Measurements from ENCODE around the gene CYS1.

Gene CYS1

DNA sequence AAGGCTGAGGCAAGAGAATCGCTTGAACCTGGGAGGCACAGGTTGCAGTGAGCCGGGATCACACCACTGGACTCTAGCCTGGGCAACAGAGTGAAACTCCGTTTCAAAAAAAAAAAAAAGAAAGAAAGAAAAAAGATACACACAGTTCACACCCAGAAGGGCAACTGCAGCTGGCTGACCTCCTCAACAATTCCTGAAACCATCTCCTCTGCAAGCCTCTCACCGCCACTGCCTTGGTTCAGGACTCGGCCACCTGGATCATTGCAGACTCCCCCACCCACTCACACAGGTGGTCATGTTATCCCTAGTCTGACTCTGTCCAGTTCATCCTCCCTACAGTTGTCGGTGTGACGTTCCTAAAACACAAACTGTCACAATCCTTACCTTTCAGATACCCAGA lies 2.2 kb downstream of the CYS1 start:
- Histone ChIP-seq H3K27me3 (ENCODE audit: insufficient read depth, low read length) (peaks cover 84% of the 10 kb centered on the region), H3K36me3 (ENCODE audit: insufficient read depth, low read depth, low read length) (no peaks in the 10 kb centered on the region), H3K9me3 (ENCODE audit: insufficient read depth, low read depth, low read length) (no peaks in the 10 kb centered on the region), H3K4me3 (ENCODE audit: low read length) (no peak overlapping the region), H3K4me1 (ENCODE audit: insufficient read depth, low read length) (peaks cover 3% of the 10 kb centered on the region; the same call in 1 of the 2 replicates), H3K27ac (ENCODE audit: low read length) (no peak overlapping the region), H3K9ac (ENCODE audit: low read depth, low read length) (no peak overlapping the region)

DNA sequence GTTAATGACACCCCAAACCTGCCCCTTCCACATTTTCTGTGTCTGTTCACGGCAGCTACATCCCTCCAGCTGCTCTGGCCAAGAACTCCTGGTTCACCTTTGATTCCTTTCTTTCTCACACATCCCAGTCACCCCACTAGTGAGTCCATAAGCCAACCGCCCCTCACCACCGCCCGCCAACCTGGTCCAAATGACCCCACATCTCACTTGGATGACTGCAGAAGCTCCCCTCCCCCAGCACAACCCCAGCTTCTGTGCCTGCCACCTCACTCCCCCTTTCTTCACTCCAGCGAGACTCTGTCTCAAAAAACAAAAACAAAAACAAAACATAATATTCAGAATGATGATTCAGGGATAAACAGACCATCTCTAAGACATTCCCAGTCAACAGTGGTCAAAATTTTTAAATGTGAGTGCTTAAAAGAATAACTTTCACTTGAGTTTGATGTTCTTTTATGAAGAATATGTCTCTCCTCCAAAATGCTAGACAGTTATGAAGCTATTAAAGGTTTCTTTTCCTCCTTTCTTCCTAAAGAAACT lies 3.2 kb downstream of the CYS1 start:
- H3K4me3 ChIP-seq (ENCODE audit: low read length) = no peak overlapping the region
- peaks cover 75% of the 10 kb centered on the region for H3K27me3 ChIP-seq (ENCODE audit: insufficient read depth, low read length)
- no peak overlapping the region for H3K27ac ChIP-seq (ENCODE audit: low read length)
- peaks cover 3% of the 10 kb centered on the region; the same call in 1 of the 2 replicates for H3K4me1 ChIP-seq (ENCODE audit: insufficient read depth, low read length)
- no peaks in the 10 kb centered on the region for H3K9me3 ChIP-seq (ENCODE audit: insufficient read depth, low read depth, low read length)
- H3K9ac ChIP-seq (ENCODE audit: low read depth, low read length) = no peak overlapping the region
- no peaks in the 10 kb centered on the region for H3K36me3 ChIP-seq (ENCODE audit: insufficient read depth, low read depth, low read length)

DNA sequence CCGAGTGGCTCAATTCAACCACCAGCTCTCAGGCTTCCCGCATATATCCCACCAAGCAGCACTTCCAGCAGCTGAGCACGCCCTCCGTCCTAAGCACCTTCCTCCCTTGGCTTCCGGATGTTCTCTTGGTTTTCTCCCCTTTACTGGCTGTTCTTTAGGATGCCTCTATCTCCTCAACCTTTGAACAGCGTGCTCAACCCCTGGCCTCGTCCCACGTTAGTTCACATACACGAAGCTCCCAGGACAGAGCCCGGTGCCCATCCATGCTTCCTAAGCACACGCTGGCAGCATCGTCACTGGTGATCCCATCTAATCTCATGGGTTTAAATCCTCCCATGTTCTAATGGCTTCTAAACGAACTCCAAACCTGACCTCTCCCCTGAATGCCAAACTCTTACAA lies 3.7 kb downstream of the CYS1 start:
- Histone ChIP-seq H3K27ac (ENCODE audit: low read length) (no peak overlapping the region), H3K36me3 (ENCODE audit: insufficient read depth, low read depth, low read length) (no peaks in the 10 kb centered on the region), H3K4me1 (ENCODE audit: insufficient read depth, low read length) (peaks cover 3% of the 10 kb centered on the region; the same call in 1 of the 2 replicates), H3K9ac (ENCODE audit: low read depth, low read length) (no peak overlapping the region), H3K27me3 (ENCODE audit: insufficient read depth, low read length) (peaks cover 69% of the 10 kb centered on the region), H3K9me3 (ENCODE audit: insufficient read depth, low read depth, low read length) (no peaks in the 10 kb centered on the region), H3K4me3 (ENCODE audit: low read length) (no peak overlapping the region)

DNA sequence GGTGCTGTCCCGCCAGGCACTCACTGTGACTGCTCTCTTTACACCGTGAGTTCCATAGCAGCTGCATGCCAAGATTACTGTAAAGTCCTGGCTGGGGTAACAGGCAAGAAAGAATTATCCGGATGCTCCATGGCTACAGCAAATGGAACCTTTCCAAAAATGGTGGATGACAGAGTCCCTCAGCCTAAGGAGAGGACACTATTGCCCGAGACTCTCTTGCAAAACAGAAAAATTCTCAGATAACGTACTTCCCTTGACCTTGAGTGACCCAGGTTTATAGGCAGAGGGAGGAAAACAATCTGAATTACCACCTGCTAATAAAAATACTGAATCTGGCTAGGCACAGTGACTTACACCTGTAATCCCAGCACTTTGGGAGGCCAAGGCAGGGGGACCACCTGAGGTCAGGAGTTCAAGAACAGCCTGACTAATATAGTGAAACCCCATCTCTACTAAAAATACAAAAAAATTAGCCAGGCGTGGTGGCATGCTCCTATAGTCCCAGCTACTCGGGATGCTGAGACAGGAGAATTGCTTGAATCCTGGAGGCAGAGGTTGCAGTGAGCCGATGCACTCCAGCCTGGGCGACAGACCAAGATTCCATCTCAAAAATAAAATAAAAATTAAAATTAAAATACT lies 4.5 kb downstream of the CYS1 start:
- peaks cover 61% of the 10 kb centered on the region for H3K27me3 ChIP-seq (ENCODE audit: insufficient read depth, low read length)
- no peaks in the 10 kb centered on the region for H3K36me3 ChIP-seq (ENCODE audit: insufficient read depth, low read depth, low read length)
- H3K4me1 ChIP-seq (ENCODE audit: insufficient read depth, low read length) = peaks cover 3% of the 10 kb centered on the region; the same call in 1 of the 2 replicates
- no peak overlapping the region for H3K4me3 ChIP-seq (ENCODE audit: low read length)
- H3K9ac ChIP-seq (ENCODE audit: low read depth, low read length) = no peak overlapping the region
- H3K9me3 ChIP-seq (ENCODE audit: insufficient read depth, low read depth, low read length) = no peaks in the 10 kb centered on the region
- no peak overlapping the region for H3K27ac ChIP-seq (ENCODE audit: low read length)

DNA sequence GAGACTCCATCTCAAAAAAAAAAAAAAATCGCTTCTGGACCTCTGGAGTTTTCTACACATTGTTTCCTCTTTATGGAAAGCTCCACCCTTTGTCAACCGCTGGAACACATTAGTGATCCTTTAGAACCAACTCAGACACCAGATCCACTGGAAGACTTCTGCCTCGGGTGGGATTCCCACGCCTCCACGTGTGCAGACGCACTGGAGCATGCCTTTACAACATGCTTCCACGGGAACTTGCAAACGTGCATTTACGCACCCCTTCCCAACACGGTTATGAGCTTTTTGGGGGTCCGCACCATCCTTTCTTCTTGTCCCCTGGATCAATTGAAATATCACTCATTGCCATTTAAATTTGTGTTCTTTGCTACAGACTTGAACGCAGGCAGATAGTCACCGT lies 5.1 kb downstream of the CYS1 start:
- no peak overlapping the region for H3K27ac ChIP-seq (ENCODE audit: low read length)
- H3K27me3 ChIP-seq (ENCODE audit: insufficient read depth, low read length) = peaks cover 56% of the 10 kb centered on the region
- H3K36me3 ChIP-seq (ENCODE audit: insufficient read depth, low read depth, low read length) = no peaks in the 10 kb centered on the region
- H3K4me3 ChIP-seq (ENCODE audit: low read length) = no peak overlapping the region
- peaks cover 3% of the 10 kb centered on the region; the same call in 1 of the 2 replicates for H3K4me1 ChIP-seq (ENCODE audit: insufficient read depth, low read length)
- no peaks in the 10 kb centered on the region for H3K9me3 ChIP-seq (ENCODE audit: insufficient read depth, low read depth, low read length)
- no peak overlapping the region for H3K9ac ChIP-seq (ENCODE audit: low read depth, low read length)

DNA sequence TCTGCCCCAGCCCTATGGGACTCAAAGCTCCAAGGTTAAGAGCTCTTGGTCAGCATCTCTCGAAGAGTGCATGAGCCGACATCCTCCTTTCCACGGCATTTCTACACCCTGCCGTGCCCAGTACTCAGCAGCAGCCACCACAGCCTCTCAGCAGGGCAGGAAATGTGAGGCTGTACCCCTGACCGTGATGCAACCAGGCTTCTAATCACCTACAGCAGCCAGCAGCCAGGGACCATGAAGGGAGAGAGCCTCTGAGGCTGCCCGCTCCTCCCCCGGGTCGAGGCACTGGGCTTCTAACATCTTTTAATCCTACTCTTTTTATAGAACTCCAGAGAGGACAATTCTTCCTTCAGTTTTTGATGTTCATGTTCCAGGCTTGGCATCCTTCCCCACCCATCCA lies 6.5 kb downstream of the CYS1 start:
- H3K27me3 ChIP-seq (ENCODE audit: insufficient read depth, low read length) = peaks cover 46% of the 10 kb centered on the region
- H3K9ac ChIP-seq (ENCODE audit: low read depth, low read length) = no peak overlapping the region
- H3K4me1 ChIP-seq (ENCODE audit: insufficient read depth, low read length) = peaks cover 3% of the 10 kb centered on the region; the same call in 1 of the 2 replicates
- no peak overlapping the region for H3K4me3 ChIP-seq (ENCODE audit: low read length)
- H3K27ac ChIP-seq (ENCODE audit: low read length) = no peak overlapping the region
- no peaks in the 10 kb centered on the region for H3K36me3 ChIP-seq (ENCODE audit: insufficient read depth, low read depth, low read length)
- no peaks in the 10 kb centered on the region for H3K9me3 ChIP-seq (ENCODE audit: insufficient read depth, low read depth, low read length)

DNA sequence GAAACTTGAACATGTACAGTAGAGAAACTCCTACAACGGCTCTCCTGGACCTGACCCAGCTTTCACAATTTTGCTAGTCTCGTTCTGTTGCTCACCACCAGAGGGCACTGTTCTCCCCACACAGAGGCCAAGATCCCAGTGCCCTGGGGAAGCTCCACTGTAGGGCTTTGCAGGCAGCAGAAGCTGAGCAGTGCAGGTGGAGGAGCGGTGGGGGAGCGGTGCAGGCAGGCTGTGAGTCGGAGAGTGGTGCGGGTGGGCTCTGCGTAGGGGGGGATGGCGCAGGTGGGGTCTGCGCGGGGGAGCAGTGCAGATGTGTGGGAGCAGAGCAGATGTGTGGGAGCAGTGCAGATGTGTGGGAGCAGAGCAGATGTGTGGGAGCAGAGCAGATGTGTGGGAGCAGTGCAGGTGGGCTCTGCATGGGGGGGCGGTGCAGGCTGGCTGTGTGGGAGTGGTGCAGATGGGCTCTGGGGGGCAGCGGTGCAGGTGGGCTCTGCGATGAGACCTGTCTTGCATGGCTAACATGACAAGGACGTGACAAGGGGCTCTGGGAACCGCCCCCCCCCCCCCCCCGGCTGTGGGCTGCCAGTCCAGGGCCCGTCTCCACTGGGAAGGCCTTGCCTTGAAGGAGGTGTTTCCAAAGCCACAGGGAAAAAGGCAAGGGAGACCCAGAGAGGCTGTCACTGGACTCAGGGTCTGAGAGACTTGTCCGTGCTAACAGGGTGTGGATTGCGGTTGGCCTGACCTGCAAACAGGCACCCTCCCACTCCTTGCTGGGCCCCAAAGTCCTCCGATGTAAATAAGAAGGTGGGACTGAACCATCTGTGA lies 7.3 kb downstream of the CYS1 start:
- Histone ChIP-seq H3K36me3 (ENCODE audit: insufficient read depth, low read depth, low read length) (no peaks in the 10 kb centered on the region), H3K27me3 (ENCODE audit: insufficient read depth, low read length) (peaks cover 37% of the 10 kb centered on the region), H3K9me3 (ENCODE audit: insufficient read depth, low read depth, low read length) (no peaks in the 10 kb centered on the region), H3K9ac (ENCODE audit: low read depth, low read length) (no peak overlapping the region), H3K4me3 (ENCODE audit: low read length) (no peak overlapping the region), H3K27ac (ENCODE audit: low read length) (no peak overlapping the region), H3K4me1 (ENCODE audit: insufficient read depth, low read length) (peaks cover 3% of the 10 kb centered on the region; the same call in 1 of the 2 replicates)

DNA sequence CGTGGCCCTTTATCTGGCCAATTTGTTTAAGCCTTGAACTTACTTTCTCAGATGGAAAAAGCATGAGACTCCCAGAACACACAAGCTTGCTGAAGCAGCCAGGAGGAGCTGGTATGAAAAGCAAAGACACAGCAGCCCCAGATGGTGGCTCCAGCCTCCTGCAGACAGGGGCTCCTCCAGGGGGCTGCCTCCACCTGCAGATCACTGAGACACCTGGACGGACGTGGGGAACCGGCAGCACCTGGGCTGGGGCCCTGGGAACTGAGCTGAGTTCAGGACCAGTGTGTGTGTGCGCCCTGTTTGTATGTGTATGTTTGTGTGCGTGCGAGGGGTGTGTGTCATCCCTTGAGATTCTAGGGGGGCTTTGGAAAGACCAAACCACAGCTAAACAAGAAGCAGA lies 8.6 kb downstream of the CYS1 start:
- no peaks in the 10 kb centered on the region for H3K36me3 ChIP-seq (ENCODE audit: insufficient read depth, low read depth, low read length)
- no peak overlapping the region for H3K27ac ChIP-seq (ENCODE audit: low read length)
- H3K27me3 ChIP-seq (ENCODE audit: insufficient read depth, low read length) = peaks cover 25% of the 10 kb centered on the region
- peaks cover 3% of the 10 kb centered on the region; the same call in 1 of the 2 replicates for H3K4me1 ChIP-seq (ENCODE audit: insufficient read depth, low read length)
- H3K9me3 ChIP-seq (ENCODE audit: insufficient read depth, low read depth, low read length) = peaks cover 4% of the 10 kb centered on the region; the same call in 1 of the 2 replicates
- no peak overlapping the region for H3K4me3 ChIP-seq (ENCODE audit: low read length)
- H3K9ac ChIP-seq (ENCODE audit: low read depth, low read length) = no peak overlapping the region

DNA sequence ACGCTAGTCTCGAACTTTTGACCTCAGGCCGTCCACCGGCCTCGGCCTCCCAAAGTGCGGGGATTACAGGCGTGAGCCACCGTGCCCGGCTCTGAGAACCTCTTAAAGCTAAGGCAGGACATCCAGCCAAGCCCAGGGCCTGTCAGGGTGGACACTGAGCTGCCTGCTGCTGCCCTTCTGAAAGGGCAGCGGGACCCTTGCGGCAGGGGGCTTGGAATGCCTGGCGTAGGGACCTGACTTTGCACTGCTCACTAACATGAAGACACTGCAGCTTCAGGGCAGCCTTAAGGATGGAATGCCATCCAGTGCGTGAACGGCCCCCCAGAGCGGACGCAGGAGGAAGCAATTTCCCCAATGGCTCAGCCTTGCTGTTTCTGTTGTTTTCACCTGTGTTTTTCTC lies 9.0 kb downstream of the CYS1 start:
- Histone ChIP-seq H3K9me3 (ENCODE audit: insufficient read depth, low read depth, low read length) (peaks cover 4% of the 10 kb centered on the region; the same call in 1 of the 2 replicates), H3K4me3 (ENCODE audit: low read length) (no peak overlapping the region), H3K9ac (ENCODE audit: low read depth, low read length) (no peak overlapping the region), H3K27me3 (ENCODE audit: insufficient read depth, low read length) (peaks cover 20% of the 10 kb centered on the region), H3K36me3 (ENCODE audit: insufficient read depth, low read depth, low read length) (no peaks in the 10 kb centered on the region), H3K27ac (ENCODE audit: low read length) (no peak overlapping the region), H3K4me1 (ENCODE audit: insufficient read depth, low read length) (peaks cover 3% of the 10 kb centered on the region; the same call in 1 of the 2 replicates)

DNA sequence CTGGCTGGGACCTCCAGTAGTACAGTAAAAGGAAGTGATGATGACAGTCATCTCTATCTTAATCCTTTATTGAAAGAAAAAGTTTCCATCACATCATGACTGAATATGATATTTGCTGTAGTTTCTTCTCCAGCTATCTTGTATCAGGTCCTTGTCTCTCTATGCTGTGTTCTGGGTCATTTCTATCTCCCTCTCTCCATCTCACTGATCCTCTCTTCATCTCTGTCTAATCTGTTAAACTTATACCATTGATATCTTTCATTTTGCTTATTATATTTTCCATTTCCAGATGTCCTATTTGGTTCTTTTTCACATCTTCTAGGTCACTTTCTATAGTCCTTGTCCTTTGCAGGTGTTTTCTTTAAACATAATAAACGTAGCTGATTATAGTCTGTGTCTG lies 12.3 kb downstream of the CYS1 start:
- Histone ChIP-seq H3K36me3 (ENCODE audit: insufficient read depth, low read depth, low read length) (no peaks in the 10 kb centered on the region), H3K27me3 (ENCODE audit: insufficient read depth, low read length) (no peaks in the 10 kb centered on the region), H3K9me3 (ENCODE audit: insufficient read depth, low read depth, low read length) (peaks cover 4% of the 10 kb centered on the region; the same call in 1 of the 2 replicates), H3K4me3 (ENCODE audit: low read length) (no peak overlapping the region), H3K9ac (ENCODE audit: low read depth, low read length) (no peak overlapping the region), H3K4me1 (ENCODE audit: insufficient read depth, low read length) (no peaks in the 10 kb centered on the region), H3K27ac (ENCODE audit: low read length) (no peak overlapping the region)

DNA sequence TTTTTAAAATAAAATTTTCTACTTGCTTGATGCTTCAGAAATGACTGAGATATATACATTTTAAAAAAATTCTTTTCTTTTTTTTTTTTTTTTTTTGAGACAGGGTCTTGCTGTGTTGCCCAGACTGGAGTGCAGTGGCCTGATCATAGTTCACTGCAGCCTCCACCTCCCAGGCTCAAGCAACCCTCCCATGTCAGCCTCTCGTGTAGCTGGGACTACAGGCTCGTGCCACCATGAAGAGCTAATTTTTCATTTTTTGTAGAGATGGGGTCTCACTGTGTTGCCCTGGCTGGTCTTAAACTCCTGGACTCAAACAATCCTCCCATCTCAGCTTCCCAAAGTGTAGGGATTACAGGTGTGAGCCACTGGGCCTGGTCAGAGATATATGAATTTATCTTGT lies 12.9 kb downstream of the CYS1 start:
- H3K9ac ChIP-seq (ENCODE audit: low read depth, low read length) = no peak overlapping the region
- peaks cover 4% of the 10 kb centered on the region; the same call in 1 of the 2 replicates for H3K9me3 ChIP-seq (ENCODE audit: insufficient read depth, low read depth, low read length)

DNA sequence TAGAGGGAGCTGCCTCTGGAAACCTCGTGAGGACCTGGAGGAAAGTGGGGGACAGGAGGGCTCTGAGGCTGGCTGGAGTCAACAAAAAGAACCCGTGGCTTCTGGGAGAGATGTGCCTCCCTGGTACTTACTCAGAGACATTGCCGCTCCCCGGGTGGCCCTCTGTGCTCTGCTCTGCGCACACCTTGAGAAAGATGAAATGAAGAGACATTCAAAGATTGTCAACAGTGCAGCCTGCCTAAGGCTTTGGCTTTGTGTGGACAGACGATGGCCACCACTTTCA lies 14.5 kb downstream of the CYS1 start:
- Histone ChIP-seq H3K9ac (ENCODE audit: low read depth, low read length) (no peak overlapping the region), H3K27ac (ENCODE audit: low read length) (no peak overlapping the region), H3K27me3 (ENCODE audit: insufficient read depth, low read length) (no peaks in the 10 kb centered on the region), H3K4me3 (ENCODE audit: low read length) (no peak overlapping the region), H3K4me1 (ENCODE audit: insufficient read depth, low read length) (no peaks in the 10 kb centered on the region), H3K9me3 (ENCODE audit: insufficient read depth, low read depth, low read length) (peaks cover 4% of the 10 kb centered on the region; the same call in 1 of the 2 replicates), H3K36me3 (ENCODE audit: insufficient read depth, low read depth, low read length) (no peaks in the 10 kb centered on the region)

More for the DNA sequence above, 12.9 kb downstream of the CYS1 start:
- no peaks in the 10 kb centered on the region for H3K27me3 ChIP-seq (ENCODE audit: insufficient read depth, low read length)
- H3K36me3 ChIP-seq (ENCODE audit: insufficient read depth, low read depth, low read length) = no peaks in the 10 kb centered on the region
- no peak overlapping the region for H3K27ac ChIP-seq (ENCODE audit: low read length)
- H3K4me1 ChIP-seq (ENCODE audit: insufficient read depth, low read length) = no peaks in the 10 kb centered on the region
- H3K4me3 ChIP-seq (ENCODE audit: low read length) = no peak overlapping the region

Data from iPS-20b (cell line).